GM21423 (cell line): Measurements from ENCODE around the gene PKLR.

Experiments used
- ATAC-seq: cut with Tn5 transposase; IDR thresholded peaks from one replicate; pipeline ENCODE4 v1.9.1; 2021; ENCODE audit warnings: mild to moderate bottlenecking, moderate library complexity; ENCODE audit not compliant: unreplicated experiment

PKLR gene

GRCh38 chr1:155285631-155286044 lies 15.6 kb downstream of the PKLR start:
- no peak for ATAC-seq

GRCh38 chr1:155285063-155285462 lies 16.2 kb downstream of the PKLR start:
- no peak for ATAC-seq

GRCh38 chr1:155284476-155284875 lies 16.8 kb downstream of the PKLR start:
- no peak for ATAC-seq

- no peak for ATAC-seq
These were observed 18.6 kb downstream of the PKLR start for GRCh38 chr1:155282488-155283091.

- no peak for ATAC-seq
These were observed 22.0 kb downstream of the PKLR start for GRCh38 chr1:155279268-155279667.

GRCh38 chr1:155278689-155279160 lies 22.5 kb downstream of the PKLR start:
- ATAC-seq: no peak

- no peak for ATAC-seq
These were observed 23.1 kb downstream of the PKLR start for GRCh38 chr1:155277902-155278688.

- ATAC-seq: peak; percentile 60
These were observed 24.0 kb downstream of the PKLR start, which contains the start of gene HCN3 for GRCh38 chr1:155277070-155277901. TSS of gene HCN3 (plus strand) at chr1:155277463. CDS start at chr1:155277591, 128 bp downstream.

GRCh38 chr1:155273343-155274245 lies 27.6 kb downstream of the PKLR start, which contains the start of gene CLK2:
TSS of gene CLK2 (minus strand) at chr1:155273504. CDS start at chr1:155270977, 2,527 bp downstream.
- ATAC-seq: peak; percentile 77

GRCh38 chr1:155272466-155273342 lies 28.5 kb downstream of the PKLR start:
- ATAC-seq: peak; percentile 28

- no peak for ATAC-seq
These were observed 31.9 kb downstream of the PKLR start for GRCh38 chr1:155269381-155269780.

GRCh38 chr1:155268630-155269029 lies 32.6 kb downstream of the PKLR start:
- no peak for ATAC-seq

GRCh38 chr1:155267373-155267772 lies 33.9 kb downstream of the PKLR start:
- no peak for ATAC-seq

- ATAC-seq: no peak
These were observed 34.7 kb downstream of the PKLR start for GRCh38 chr1:155266553-155266952.

- ATAC-seq: no peak
These were observed 38.2 kb downstream of the PKLR start for GRCh38 chr1:155263067-155263466.

- ATAC-seq: peak; percentile 90
These were observed 39.2 kb downstream of the PKLR start, which contains the start of gene SCAMP3 for GRCh38 chr1:155261852-155262673. TSS of gene SCAMP3 (minus strand) at chr1:155262360. CDS start at chr1:155262151, 209 bp downstream.

GRCh38 chr1:155261493-155261851 lies 39.8 kb downstream of the PKLR start:
- ATAC-seq: no peak

GRCh38 chr1:155260276-155260675 lies 41.0 kb downstream of the PKLR start:
- ATAC-seq: no peak
